Neutrophil (primary cell): ENCODE results near the gene BTN2A1.

Experiments
- H3K27ac ChIP-seq: fragments of 200-600 bp; sonication (generic); 2 replicates; pipeline ENCODE4 v1.5.1; 2016; ENCODE audit warnings: mild to moderate bottlenecking, moderate library complexity
- H3K27me3 ChIP-seq: fragments of 200-600 bp; sonication (generic); 2 replicates; pipeline ENCODE4 v1.6.0; 2016; ENCODE audit warnings: mild to moderate bottlenecking
- H3K36me3 ChIP-seq: fragments of 200-600 bp; sonication (generic); 2 replicates; pipeline ENCODE4 v1.5.1; 2017
- H3K4me1 ChIP-seq, 2 experiments: fragments of 200-600 bp in 1 of 2; sonication (generic) in 1 of 2; 1 replicate in 1 of 2; 2 replicates in 1 of 2; pipeline versions ENCODE4 v1.5.1 to v1.6.1; 2013 to 2016; ENCODE audit warnings: low read depth in 1 of 2, low read length in 1 of 2, mild to moderate bottlenecking in 1 of 2, moderate library complexity in 1 of 2; ENCODE audit not compliant: control insufficient read depth in 1 of 2, insufficient read depth in 1 of 2
- H3K4me3 ChIP-seq, 2 experiments: fragments of 200-600 bp in 1 of 2; sonication (generic) in 1 of 2; 1 replicate in 1 of 2; 2 replicates in 1 of 2; pipeline ENCODE4 v1.5.1; 2013 to 2016; ENCODE audit warnings: low read depth in 1 of 2, low read length in 1 of 2, mild to moderate bottlenecking in 1 of 2, moderate library complexity in 1 of 2
- H3K9me3 ChIP-seq: fragments of 200-600 bp; sonication (generic); 2 replicates; pipeline ENCODE4 v1.5.1; 2016
- TF ChIP-seq, protein P1 (sequence below): fragments of 200-600 bp; sonication (generic); IDR thresholded peaks from 2 replicates; pipeline ENCODE4 v1.5.1; 2016; ENCODE audit warnings: antibody characterized with exemption

The BTN2A1 gene

DNA sequence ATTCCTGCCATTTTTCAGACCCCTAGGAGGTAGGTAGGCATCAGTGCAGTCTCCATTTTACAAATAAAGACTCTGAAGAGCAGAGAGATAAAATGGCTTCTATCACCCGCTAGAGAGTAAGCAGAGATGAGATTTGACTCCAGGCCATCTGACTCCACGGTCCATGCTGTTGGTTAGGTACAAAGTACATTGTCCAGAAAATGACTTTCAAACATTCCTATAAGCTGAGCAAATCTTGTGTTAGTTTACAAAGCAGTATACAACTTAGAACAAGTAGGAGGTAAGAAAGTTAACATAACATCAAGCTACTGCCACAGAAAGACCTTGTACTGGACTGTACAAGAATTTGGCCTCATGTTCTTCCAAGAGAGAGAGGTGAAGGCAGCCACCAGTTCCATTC, 57.2 kb downstream of the BTN2A1 start:
- TF ChIP-seq, protein P1, sequence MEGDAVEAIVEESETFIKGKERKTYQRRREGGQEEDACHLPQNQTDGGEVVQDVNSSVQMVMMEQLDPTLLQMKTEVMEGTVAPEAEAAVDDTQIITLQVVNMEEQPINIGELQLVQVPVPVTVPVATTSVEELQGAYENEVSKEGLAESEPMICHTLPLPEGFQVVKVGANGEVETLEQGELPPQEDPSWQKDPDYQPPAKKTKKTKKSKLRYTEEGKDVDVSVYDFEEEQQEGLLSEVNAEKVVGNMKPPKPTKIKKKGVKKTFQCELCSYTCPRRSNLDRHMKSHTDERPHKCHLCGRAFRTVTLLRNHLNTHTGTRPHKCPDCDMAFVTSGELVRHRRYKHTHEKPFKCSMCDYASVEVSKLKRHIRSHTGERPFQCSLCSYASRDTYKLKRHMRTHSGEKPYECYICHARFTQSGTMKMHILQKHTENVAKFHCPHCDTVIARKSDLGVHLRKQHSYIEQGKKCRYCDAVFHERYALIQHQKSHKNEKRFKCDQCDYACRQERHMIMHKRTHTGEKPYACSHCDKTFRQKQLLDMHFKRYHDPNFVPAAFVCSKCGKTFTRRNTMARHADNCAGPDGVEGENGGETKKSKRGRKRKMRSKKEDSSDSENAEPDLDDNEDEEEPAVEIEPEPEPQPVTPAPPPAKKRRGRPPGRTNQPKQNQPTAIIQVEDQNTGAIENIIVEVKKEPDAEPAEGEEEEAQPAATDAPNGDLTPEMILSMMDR: no peak
- Histone ChIP-seq H3K27ac (no peak overlapping the region), H3K4me1 (peaks cover under 1 to 2% of the 10 kb centered on the region in 2 experiments), H3K27me3 (no peaks in the 10 kb centered on the region), H3K9me3 (no peaks in the 10 kb centered on the region), H3K4me3 (no peak overlapping the region), H3K36me3 (no peaks in the 10 kb centered on the region)

DNA sequence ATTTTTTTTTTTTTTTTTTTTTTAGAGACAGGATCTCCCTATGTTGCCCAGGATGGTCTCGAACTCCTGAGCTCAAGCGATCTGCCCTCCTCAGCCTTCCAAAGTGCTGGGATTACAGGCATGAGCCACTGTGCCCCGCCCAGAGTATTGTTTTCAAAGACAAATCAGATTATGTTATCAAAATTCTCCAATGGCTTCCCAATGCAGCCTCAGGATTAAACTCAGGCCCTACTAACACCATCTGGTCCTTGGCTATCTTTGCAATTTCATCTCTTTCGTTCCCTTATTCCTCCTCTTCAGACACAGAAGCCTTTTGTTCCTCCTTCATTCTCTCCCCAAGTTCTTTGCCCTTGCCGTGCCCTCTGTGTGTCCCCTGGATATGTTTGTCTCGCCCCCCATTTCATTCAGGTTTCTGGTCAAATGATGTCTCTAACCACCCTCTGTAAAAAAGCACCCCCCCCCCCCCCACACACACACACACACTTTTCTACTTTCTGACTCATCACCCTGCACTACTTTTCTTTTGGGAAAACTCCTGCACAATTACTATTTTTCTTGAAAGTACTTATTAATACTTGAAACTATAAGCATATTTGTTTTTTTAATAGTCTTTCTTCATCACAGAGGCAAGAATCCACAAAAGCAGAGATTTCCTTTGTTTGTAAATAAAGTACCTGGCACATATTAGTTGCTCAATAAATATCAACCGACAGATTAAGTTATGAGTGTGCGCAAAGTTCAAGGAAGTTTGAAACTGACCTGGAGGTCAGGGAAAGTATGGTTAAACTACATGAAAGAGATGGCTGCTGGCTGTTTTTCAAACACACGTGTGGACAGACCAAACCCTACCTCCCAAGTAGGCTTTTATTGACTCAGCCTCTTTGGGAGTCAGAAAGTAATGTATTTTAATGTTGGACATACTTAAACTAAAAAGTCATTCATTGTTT, 59.0 kb downstream of the BTN2A1 start:
- TF ChIP-seq, protein P1: no peak
- Histone ChIP-seq H3K4me1 (peaks cover 11 to 12% of the 10 kb centered on the region in 2 experiments), H3K4me3 (no peak overlapping the region), H3K27me3 (no peaks in the 10 kb centered on the region), H3K36me3 (no peaks in the 10 kb centered on the region), H3K27ac (no peak overlapping the region), H3K9me3 (no peaks in the 10 kb centered on the region)
